Heart right ventricle (tissue), 16 donors: ENCODE data around the gene AGO1. TPM values are rescaled to one million over a fixed set of nuclear protein-coding genes. Genes with fewer than 3 reads are reported as not detected.
A peak's percentile ranks its signal among the peaks of the same experiment; 100 is the strongest.

Source experiments
- ATAC-seq, 8 donors: fragments of 200-7000 bp; cut with Tn5 transposase; one replicate each; pipeline ENCODE4 v1.9.1; 2020; ENCODE audit warnings: mild to moderate bottlenecking in 8 of 8, moderate library complexity in 8 of 8, moderate number of reproducible peaks in 1 of 8
- DNase-seq, 2 donors: peaks; one replicate each; pipeline ENCODE4 v3.0.0-alpha.2; 2020
- H3K27ac ChIP-seq, 10 donors: fragments of 200-600 bp; sonication (generic) in 2 of 10; one replicate each; pipeline versions ENCODE4 v1.5.0 to v1.8.0; 2020 to 2022; ENCODE audit warnings: mild to moderate bottlenecking in 3 of 10
- H3K27me3 ChIP-seq, 7 donors: fragments of 200-600 bp; one replicate each; pipeline ENCODE4 v1.8.0; 2021 to 2022; ENCODE audit warnings: mild to moderate bottlenecking in 2 of 7
- H3K36me3 ChIP-seq, 9 donors: fragments of 200-600 bp; sonication (generic) in 1 of 9; one replicate each; pipeline versions ENCODE4 v1.5.0 to v1.8.0; 2020 to 2022; ENCODE audit warnings: mild to moderate bottlenecking in 2 of 9
- H3K4me1 ChIP-seq, 9 donors: fragments of 200-600 bp; sonication (generic) in 1 of 9; one replicate each; pipeline versions ENCODE4 v1.5.0 to v1.8.0; 2020 to 2022; ENCODE audit warnings: mild to moderate bottlenecking in 4 of 9
- H3K4me3 ChIP-seq, 10 donors: fragments of 200-600 bp; sonication (generic) in 2 of 10; one replicate each; pipeline versions ENCODE4 v1.5.0 to v1.8.0; 2020 to 2022; ENCODE audit warnings: mild to moderate bottlenecking in 7 of 10, moderate library complexity in 2 of 10
- H3K9me3 ChIP-seq, 11 donors: fragments of 200-600 bp in 10 of 11; sonication (generic) in 2 of 11; one replicate each; pipeline versions ENCODE4 v1.5.0 to v1.8.0; 2013 to 2022; ENCODE audit warnings: mild to moderate bottlenecking in 2 of 11, control low read depth in 1 of 11, moderate library complexity in 1 of 11
- CTCF ChIP-seq, 9 donors: fragments of 200-600 bp; sonication (generic) in 2 of 9; IDR thresholded peaks; one replicate each; pipeline versions ENCODE4 v1.5.0 to v1.8.0; 2021 to 2022; ENCODE audit warnings: antibody characterized with exemption in 9 of 9, mild to moderate bottlenecking in 5 of 9, moderate library complexity in 1 of 9
- WGBS, 2 donors: extraction: QIAGEN DNeasy Blood & Tissue Kit; methylation state at CpG; one replicate each; pipeline ENCODE4 v1.1.7; 2013; ENCODE audit warnings: inconsistent platforms in 1 of 2; 5-methylcytosine and 5-hydroxymethylcytosine counted together
- intact Hi-C, 10 donors: fragments of 100-400 bp; cut with DNase I; formaldehyde crosslinking; loops; one replicate each; pipeline versions ENCODE4 v1.11.1 to v1.14.2; 2022
- polyA plus RNA-seq, 2 donors: library from polyadenylated mRNA; stranded (reverse); fragments of 200-250 nt; gene quantifications; one replicate each; pipeline ENCODE4 v1.2.3, GENCODE V29; 2013
- total RNA-seq, 10 donors: library from RNA; stranded (reverse); fragmentation: NEBNext Ultra II Directional in 3 of 10; extraction: Animal tissue kit (Norgen Biotek cat#: 25700) in 3 of 10; gene quantifications; one replicate each; pipeline versions ENCODE4 v1.2.1 to v1.2.4, GENCODE V29; 2021 to 2023
- donor health status: Arrhythmogenic right ventricular cardiomyopathy.
- donor health status: ischemic (EF 13 %, LVEDD 7.1; RV severe dilation, severe dysfunction).
- donor health status: healthy with polysubstance abuse.
- donor health status: DM: no; HTN: yes; CAD: no.
- donor health status: DM: no; HTN: no; CAD: no.
- donor health status: ischemic (EF 25% LVEDD 6.9; RV normal size, moderate dysfunction).
- donor health status: ischemic (EF 25% LVEDD 5.7; RV mildly dilated, moderate dysfunction).
- donor health status: healthy.
- donor health status: DM: yes; HTN: yes; CAD: no.
- donor health status: Ischemic cardiomyopathy.
- donor health status: ischemic (EF 35%, LVEDD 5.7; RV mildly dilated, moderate dysfunction).
- donor health status: nonischemic (EF 11% LVEDD 7.7; RV severe dilation, severe dysfunction).
- donor health status: DM: yes; HTN: yes; CAD: no.
- donor health status: PGD.
- donor health status: ischemic (EF 29% LVEDD 5.4; RV normal size, mild dysfunction).
- donor health status: nonischemic (EF 23%, LVEDD 6.1; RV moderate dilation, normal function).

The AGO1 gene
- total and polyA plus RNA-seq, 12 donors: 1.9 to 26.5 (median 21.9) TPM

DNA sequence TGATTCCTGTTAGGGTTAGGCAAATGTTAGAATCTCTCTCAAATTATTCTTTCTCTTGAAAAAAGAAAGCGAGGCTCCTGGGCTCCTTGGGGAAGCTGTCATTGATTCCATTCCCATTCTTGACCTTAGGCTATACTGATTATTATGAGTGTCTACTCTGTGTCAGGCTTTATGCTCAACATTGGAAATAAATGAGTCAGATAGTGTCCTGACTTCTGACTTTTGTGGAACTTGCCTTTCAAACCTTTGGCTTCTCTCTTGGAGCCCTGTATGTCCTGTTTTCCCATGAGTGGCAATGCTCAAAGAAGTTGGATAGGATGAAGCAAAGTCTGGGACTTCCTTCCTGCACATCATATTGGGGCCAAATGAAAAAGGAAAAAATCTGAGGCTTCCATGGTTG, 11.6 kb downstream of the AGO1 start:
- Histone ChIP-seq H3K9me3 (no peaks in the 10 kb centered on the region), H3K4me1 (peaks cover 0 to 28% (median 15%) of the 10 kb centered on the region in 9 donors), H3K4me3 (no peak overlapping the region), H3K27me3 (no peaks in the 10 kb centered on the region), H3K27ac (peak overlapping the region in 1 of 10 donors; percentile 80), H3K36me3 (peaks cover 0 to 100% (median 45%) of the 10 kb centered on the region in 9 donors)
- WGBS, 2 donors: 92 to 95% methylated on average over 1 of the region's 1 CpG
- intact Hi-C loops: no loop called here
- ATAC-seq (no peak), DNase-seq (no peak)
- TF ChIP-seq CTCF (IDR thresholded peaks at IDR 0.05): no peak

GRCh38 chr1:35899941-35900340, 16.9 kb downstream of the AGO1 start:
- ATAC-seq: no peak
- no peak for DNase-seq
- H3K27ac ChIP-seq: no peak overlapping the region
- H3K4me1 ChIP-seq: peaks cover 0 to 14% (median 0%) of the 10 kb centered on the region in 9 donors
- no peaks in the 10 kb centered on the region for H3K27me3 ChIP-seq
- no peaks in the 10 kb centered on the region for H3K9me3 ChIP-seq
- peaks cover 0 to 100% (median 47%) of the 10 kb centered on the region in 9 donors for H3K36me3 ChIP-seq
- intact Hi-C loops: no loop called here
- no peak for TF ChIP-seq CTCF (IDR thresholded peaks at IDR 0.05)
- no peak overlapping the region for H3K4me3 ChIP-seq

GRCh38 chr1:35901235-35901634, 18.2 kb downstream of the AGO1 start:
- no peak for ATAC-seq
- no peaks in the 10 kb centered on the region for H3K9me3 ChIP-seq
- TF ChIP-seq CTCF (IDR thresholded peaks at IDR 0.05): no peak

GRCh38 chr1:35902671-35903070, 19.7 kb downstream of the AGO1 start:
- Histone ChIP-seq H3K27ac (no peak overlapping the region), H3K4me1 (peaks cover 0 to 12% (median 0%) of the 10 kb centered on the region in 9 donors), H3K9me3 (no peaks in the 10 kb centered on the region), H3K4me3 (no peak overlapping the region), H3K27me3 (no peaks in the 10 kb centered on the region), H3K36me3 (peaks cover 0 to 100% (median 41%) of the 10 kb centered on the region in 9 donors)
- intact Hi-C loops: no loop called here
- ATAC-seq (peak in 2 of 8 donors; percentile 83 to 92), DNase-seq (no peak)
- 71 to 86% methylated on average over 2 of the region's 2 CpGs for WGBS, 2 donors
- no peak for TF ChIP-seq CTCF (IDR thresholded peaks at IDR 0.05)

More at GRCh38 chr1:35901235-35901634, 18.2 kb downstream of the AGO1 start:
- Histone ChIP-seq H3K36me3 (peaks cover 0 to 100% (median 37%) of the 10 kb centered on the region in 9 donors), H3K27me3 (no peaks in the 10 kb centered on the region), H3K4me1 (peaks cover 0 to 12% (median 0%) of the 10 kb centered on the region in 9 donors), H3K4me3 (no peak overlapping the region), H3K27ac (no peak overlapping the region)
- no peak for DNase-seq
- intact Hi-C loops: no loop called here
- WGBS, 2 donors: 96 to 97% methylated on average over 9 of the region's 9 CpGs
